KBM-7 (cell line): ENCODE data around the gene LHFPL3.
"Not testable (repeated sequence)": the region's sequence is repeated elsewhere in the genome, so short reads cannot be mapped to it uniquely, and the experiment has no call there.

Experiments used
- DNase-seq: peaks from one replicate; pipeline ENCODE4 v3.0.0-alpha.2; 2015
- in situ Hi-C: fragments of 300-500 bp; cut with MboI; formaldehyde crosslinking; loops from 2 replicates; pipeline ENCODE4 v1.14.3; 2020; ENCODE audit warnings: low sequenced_read_pairs, low pct_unique_long_range_greater_than_20kb, mixed read lengths

Gene LHFPL3

GRCh38 chr7:104550362-104550761, 222.0 kb downstream of the LHFPL3 start:
- no peak for DNase-seq

GRCh38 chr7:104551226-104551625, 222.8 kb downstream of the LHFPL3 start:
- in situ Hi-C loops: no loop called here
- DNase-seq: no peak

More at GRCh38 chr7:104550362-104550761, 222.0 kb downstream of the LHFPL3 start:
- in situ Hi-C loops: no loop called here

- DNase-seq: peak; percentile 25
- in situ Hi-C loops: no loop called here
Measured at GRCh38 chr7:104552102-104552501, 223.7 kb downstream of the LHFPL3 start.

- DNase-seq: no peak
- in situ Hi-C loops: no loop called here
Measured at GRCh38 chr7:104553074-104553473, 224.7 kb downstream of the LHFPL3 start.

GRCh38 chr7:104563350-104563901, 235.0 kb downstream of the LHFPL3 start:
- in situ Hi-C loops, DNase-seq: not testable (repeated sequence)

DNA sequence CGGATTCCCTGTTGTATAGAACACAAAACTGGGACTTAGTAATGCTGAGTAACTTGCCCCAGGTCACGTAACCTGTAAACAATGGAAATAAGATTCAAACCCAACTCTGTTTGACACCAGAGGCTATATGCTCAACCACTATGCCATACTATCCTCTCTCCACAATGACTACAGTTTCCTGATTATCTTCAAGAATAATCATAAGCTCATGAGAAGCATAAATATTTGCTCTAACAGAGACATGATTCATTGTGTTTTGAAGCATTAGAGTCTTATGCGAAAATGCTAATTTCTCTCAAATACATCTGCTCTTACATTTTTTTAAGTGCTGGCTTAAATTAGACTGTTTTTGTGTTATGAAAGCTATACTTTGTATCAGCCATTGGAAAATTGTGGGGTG, 241.3 kb downstream of the LHFPL3 start:
- DNase-seq: no peak
- in situ Hi-C loops: no loop called here

- in situ Hi-C loops: no loop called here
Measured at GRCh38 chr7:104572554-104572953, 244.2 kb downstream of the LHFPL3 start.

DNA sequence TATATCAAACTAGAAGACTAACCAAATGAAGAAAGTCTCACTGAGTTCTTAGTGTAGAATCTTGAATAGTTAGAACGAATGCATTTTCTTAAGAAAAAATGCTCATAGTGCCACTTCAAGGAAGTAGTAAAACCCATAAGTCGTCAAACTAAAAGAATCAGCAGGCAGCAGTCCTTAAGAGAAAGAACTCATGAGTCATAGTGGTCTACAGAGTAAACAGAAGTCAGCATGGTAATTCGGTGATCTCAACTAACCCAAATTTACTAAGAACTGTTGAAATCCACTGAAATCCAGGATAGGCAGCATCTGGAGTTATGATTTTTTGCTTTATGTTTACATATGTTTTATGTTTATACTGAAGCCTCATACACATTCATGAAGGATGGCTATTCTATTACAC, 256.2 kb downstream of the LHFPL3 start:
- in situ Hi-C loops: no loop called here
- no peak for DNase-seq

More at GRCh38 chr7:104572554-104572953, 244.2 kb downstream of the LHFPL3 start:
- no peak for DNase-seq

DNA sequence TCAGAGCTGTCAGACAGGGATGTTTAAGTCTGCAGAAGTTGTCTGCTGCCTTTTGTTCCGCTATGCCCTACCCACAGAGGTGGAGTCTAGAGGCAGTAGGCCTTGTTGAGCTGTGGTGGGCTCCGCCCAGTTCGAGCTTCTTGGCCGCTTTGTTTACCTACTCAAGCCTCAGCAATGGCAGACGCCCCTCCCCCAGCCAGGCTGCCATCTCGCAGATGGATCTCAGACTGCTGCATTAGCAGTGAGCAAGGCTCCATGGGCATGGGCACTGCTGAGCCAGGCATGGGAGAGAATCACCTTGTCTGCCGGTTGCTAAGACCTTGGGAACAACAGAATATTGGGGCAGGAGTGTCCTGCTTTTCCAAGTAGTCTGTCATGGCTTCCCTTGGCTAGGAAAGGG, 267.2 kb downstream of the LHFPL3 start:
- DNase-seq, in situ Hi-C loops: not testable (repeated sequence)

DNA sequence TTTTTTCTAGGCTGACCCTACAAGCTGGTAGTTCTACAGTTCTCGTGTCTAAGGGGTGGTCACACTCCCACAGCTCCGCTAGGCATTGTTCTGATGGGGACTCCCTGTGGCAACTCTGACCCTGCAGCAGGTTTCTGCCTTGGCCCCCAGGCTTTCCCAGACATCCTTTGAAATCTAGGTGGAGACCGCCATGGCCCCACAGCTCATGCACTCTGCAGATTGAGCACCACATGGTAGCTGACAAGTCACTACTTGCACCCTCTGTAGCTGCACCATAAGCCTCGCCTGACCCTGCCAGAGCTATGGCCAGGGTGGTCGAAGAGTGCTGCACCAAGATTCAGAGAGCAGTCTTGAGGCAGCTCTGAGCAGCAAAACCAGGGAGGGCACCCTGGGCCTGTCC, 275.6 kb downstream of the LHFPL3 start:
- DNase-seq: no peak
- in situ Hi-C loops: no loop called here

- no peak for DNase-seq
- in situ Hi-C loops: no loop called here
Measured at GRCh38 chr7:104604706-104605105, 276.3 kb downstream of the LHFPL3 start.

DNA sequence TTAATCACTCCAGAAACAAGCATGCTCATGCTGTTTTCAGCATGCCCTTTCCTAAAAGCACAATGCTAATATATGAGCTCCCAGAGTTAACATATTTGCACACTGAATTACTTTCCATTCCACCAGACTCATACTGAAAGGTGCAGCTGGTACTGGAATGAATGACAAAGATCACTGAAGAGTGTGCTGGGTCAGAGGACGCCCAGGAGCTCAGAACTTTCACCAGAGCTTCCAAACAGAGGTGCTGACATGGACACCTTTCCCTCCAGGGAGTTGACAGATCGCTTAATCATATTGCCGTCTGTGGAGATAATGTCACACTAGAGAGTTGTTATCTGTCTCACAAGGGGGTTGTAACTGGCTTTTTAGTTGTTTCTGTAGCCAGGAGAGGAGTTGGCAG, 292.9 kb downstream of the LHFPL3 start:
- no peak for DNase-seq
- in situ Hi-C loops: no loop called here

DNA sequence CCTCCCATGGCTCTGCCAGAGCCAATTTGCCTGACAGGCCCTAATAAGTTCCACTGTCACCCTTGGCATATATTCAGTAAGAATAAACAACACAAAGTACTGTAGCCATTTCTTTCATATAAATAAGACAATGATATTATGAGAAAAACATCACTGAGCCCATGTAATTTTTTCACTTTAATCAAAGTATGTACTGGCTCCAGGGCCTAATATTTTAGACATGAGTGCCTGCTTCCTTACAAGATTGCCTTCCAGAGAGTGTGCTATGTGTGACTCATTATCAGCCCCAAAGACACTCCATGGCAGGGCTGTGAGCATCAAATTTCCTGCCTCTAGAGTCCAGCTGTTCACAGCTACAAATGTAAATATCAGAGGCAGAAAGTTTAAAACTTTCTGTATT, 297.6 kb downstream of the LHFPL3 start:
- in situ Hi-C loops: no loop called here
- DNase-seq: no peak

- in situ Hi-C loops: no loop called here
- peak; percentile 27 for DNase-seq
Measured at GRCh38 chr7:104627516-104627915, 299.1 kb downstream of the LHFPL3 start.

- DNase-seq: no peak
- in situ Hi-C loops: no loop called here
Measured at GRCh38 chr7:104628017-104628416, 299.6 kb downstream of the LHFPL3 start.

GRCh38 chr7:104629408-104629807, 301.0 kb downstream of the LHFPL3 start:
- no peak for DNase-seq
- in situ Hi-C loops: no loop called here

- DNase-seq: no peak
- in situ Hi-C loops: no loop called here
Measured at GRCh38 chr7:104640506-104640905, 312.1 kb downstream of the LHFPL3 start.

DNA sequence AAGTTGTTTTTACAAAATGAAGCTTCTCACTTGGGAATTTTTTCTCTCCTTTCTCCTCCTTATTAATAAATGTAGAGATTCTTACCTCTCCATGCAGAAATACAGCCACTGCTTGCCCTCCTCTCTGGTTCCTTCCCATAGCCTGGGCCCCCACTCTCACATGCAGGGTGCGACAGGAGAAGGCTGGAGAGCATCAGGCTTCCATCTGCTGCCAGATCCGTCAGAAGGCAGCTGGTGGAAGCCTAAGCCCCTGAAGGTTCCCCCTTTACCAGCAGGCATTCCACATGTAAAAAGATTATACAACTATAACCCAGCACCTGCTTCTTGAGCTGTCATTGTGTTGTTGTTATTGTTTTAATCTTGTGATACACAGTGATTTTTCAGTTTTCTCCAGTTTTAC, 314.2 kb downstream of the LHFPL3 start:
- no peak for DNase-seq
- in situ Hi-C loops: no loop called here

DNA sequence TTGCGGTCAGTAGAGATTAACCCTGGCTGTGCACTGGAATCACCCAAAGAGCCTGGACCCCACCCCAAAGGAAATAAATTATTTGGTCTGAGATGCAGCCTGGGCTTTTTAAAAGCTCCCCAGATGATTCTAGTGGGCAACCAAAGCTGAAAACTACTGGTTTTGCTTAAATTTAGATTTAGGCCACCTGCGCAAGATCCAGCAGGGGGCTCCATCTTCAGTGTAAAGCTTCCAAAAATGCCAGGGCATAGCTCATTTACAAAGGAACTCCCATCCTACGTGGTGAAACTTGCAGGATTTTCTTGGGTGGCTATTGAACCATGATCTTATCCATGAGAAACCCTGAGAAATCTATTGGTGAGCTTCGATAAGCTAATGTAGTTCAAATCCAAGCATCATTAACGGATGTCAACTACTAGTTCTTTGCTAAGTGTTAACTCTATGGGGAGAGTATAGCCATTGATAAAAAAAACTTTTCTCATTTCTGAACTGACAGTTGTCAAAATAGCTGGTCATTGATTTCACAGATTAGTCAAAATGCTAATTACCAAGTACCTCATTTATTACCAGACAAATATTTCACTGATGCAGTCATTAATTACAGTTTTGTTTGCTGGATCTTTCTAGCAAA, 315.3 kb downstream of the LHFPL3 start:
- in situ Hi-C loops: no loop called here
- DNase-seq: peak; percentile 20

GRCh38 chr7:104650991-104651640, 322.7 kb downstream of the LHFPL3 start:
- no peak for DNase-seq
- in situ Hi-C loops: no loop called here

DNA sequence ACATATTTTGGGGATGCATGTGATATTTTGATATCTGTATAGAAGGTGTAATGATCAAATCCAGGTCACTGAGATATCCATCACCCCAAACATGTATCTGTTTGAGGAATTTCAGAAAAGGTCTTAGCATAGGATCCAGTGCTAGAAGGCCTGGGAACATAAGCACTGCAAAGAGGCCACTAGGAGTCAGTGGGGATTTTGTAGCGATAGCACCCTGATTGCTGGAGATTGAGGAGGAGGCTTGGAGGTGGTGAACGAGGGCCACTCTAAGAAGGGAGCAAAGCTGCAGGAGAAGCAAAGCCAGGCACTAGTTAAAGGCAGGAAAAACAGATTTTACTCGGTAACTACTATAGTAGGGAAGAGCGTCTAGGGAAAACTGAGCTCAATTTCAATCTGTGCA, 324.0 kb downstream of the LHFPL3 start:
- in situ Hi-C loops: no loop called here

More for the DNA sequence above, 324.0 kb downstream of the LHFPL3 start:
- no peak for DNase-seq
